OCI-LY3 (cell line): ENCODE data around the gene ADAP1.

Source experiments
- CTCF ChIP-seq: fragments of 200-600, 300-600 bp; sonication (generic); IDR thresholded peaks from 2 replicates; pipeline ENCODE4 v1.5.1; 2014; ENCODE audit warnings: antibody characterized with exemption, low read length, low read depth
- EZH2phosphoT487 ChIP-seq: fragments of 200-600 bp; shearing (Covaris generic); IDR thresholded peaks from 2 replicates; pipeline ENCODE4 v1.6.1; 2018; ENCODE audit warnings: antibody characterized with exemption, mixed run types, low read depth

- TF ChIP-seq CTCF (no peak), EZH2phosphoT487 (no peak)
These were observed 13.0 kb upstream of the ADAP1 start for GRCh38 chr7:967361-968082.
